ENCODE data around the gene ITGB1BP1.

Gene ITGB1BP1, protein sequence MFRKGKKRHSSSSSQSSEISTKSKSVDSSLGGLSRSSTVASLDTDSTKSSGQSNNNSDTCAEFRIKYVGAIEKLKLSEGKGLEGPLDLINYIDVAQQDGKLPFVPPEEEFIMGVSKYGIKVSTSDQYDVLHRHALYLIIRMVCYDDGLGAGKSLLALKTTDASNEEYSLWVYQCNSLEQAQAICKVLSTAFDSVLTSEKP

GRCh38 chr2:9423100-9423921 is at the start of gene ITGB1BP1, which contains the start of gene CPSF3:
Gene ITGB1BP1 (minus strand): TSS chr2:9423528. CDS start chr2:9418697, 4,831 bp downstream.
Gene CPSF3 (plus strand): TSS chr2:9423654. CDS start chr2:9423774, 120 bp downstream.
- DNase-seq, result peak; percentile 93

- DNase-seq, result no peak
These were observed 49.2 kb upstream of the ITGB1BP1 start for GRCh38 chr2:9472511-9472910.

GRCh38 chr2:9471206-9471605 is 47.9 kb upstream of the ITGB1BP1 start:
- no peak for DNase-seq

DNA sequence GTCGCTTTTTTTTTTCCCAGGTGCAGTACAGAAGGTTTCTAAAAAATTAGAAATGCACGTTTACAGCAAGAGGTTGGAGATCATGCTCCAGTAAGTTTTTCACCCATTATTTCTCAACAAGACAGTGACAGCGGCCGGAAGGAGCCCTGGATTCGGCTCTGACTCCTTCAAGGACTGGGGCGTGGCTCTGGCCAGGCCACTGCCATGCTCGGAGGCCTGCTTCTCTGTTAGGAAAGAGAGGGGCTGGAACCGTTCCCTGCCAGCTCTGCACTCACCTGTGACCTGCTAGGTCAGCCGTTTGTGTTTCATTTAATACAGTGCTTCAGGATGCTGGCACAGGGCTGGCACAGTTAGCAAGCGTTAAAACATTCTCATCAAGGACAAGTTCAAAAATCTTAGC is 44.4 kb upstream of the ITGB1BP1 start:
- DNase-seq, result no peak

GRCh38 chr2:9466147-9466683 is 42.9 kb upstream of the ITGB1BP1 start:
- no peak for DNase-seq

- DNase-seq, result no peak
These were observed 41.8 kb upstream of the ITGB1BP1 start for GRCh38 chr2:9465170-9465569.

GRCh38 chr2:9463698-9464034 is 40.3 kb upstream of the ITGB1BP1 start:
- DNase-seq, result no peak

GRCh38 chr2:9462886-9463697 is 39.8 kb upstream of the ITGB1BP1 start:
- DNase-seq, result peak; percentile 49

DNA sequence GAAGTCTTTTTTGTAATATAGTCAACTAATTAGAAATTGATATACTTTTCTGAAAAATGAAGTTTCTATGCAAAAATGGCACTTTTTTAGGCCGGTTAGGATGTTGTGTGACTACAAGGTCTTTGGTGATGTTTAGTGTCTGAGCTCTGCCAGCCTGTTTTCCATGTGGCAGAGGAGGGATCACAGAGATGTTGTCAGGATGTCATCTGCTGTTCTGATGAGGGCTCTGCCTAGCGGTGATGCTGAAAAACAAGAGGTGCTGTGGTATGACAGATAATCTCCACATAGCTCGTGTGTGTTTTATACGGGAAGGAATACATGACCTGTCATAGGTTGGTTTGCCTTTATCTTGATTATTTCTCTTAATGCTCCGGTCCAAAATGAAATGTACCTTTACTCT is 39.0 kb upstream of the ITGB1BP1 start:
- DNase-seq, result no peak

GRCh38 chr2:9461079-9461478 is 37.8 kb upstream of the ITGB1BP1 start:
- DNase-seq, result no peak

GRCh38 chr2:9460441-9461017 is 37.2 kb upstream of the ITGB1BP1 start:
- DNase-seq, result no peak

DNA sequence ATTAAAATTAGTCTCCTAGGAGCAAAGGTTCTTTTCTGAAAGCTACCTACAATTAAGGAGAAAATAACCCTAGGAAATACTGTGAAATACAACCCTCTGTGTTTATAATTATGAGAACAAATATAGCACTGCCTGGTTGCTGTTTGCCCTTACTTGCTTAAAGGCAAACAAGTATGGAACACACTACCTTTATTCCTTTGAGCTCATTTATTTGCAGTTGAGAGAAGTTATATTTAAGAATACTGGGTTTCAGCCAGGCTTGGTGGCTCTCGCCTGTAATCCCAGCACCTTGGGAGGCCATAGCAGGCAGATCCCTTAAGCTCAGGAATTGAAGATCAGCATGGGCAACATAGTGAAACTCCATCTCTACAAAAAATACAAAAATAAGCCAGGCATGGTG is 27.9 kb upstream of the ITGB1BP1 start:
- no peak for DNase-seq

- no peak for DNase-seq
These were observed 21.8 kb upstream of the ITGB1BP1 start for GRCh38 chr2:9445089-9445488.

GRCh38 chr2:9443526-9443925 is 20.2 kb upstream of the ITGB1BP1 start:
- DNase-seq, result no peak

DNA sequence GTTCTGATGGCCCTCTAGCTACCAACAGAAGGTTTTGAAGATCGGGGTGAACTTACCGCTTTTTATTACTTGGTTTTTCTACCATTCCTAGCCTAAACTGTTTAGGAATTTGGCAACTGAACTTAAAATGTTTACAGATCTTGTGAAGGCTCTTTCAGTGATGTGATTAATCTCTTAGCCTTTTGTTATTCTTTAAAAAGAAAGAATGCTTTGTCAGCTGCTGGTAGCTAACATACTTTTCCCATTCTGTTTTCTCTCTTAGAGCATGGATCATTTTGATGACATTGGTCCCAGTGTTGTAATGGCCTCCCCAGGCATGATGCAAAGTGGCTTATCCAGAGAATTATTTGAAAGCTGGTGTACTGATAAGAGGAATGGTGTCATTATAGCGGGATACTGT is 18.2 kb upstream of the ITGB1BP1 start:
- DNase-seq, result no peak

DNA sequence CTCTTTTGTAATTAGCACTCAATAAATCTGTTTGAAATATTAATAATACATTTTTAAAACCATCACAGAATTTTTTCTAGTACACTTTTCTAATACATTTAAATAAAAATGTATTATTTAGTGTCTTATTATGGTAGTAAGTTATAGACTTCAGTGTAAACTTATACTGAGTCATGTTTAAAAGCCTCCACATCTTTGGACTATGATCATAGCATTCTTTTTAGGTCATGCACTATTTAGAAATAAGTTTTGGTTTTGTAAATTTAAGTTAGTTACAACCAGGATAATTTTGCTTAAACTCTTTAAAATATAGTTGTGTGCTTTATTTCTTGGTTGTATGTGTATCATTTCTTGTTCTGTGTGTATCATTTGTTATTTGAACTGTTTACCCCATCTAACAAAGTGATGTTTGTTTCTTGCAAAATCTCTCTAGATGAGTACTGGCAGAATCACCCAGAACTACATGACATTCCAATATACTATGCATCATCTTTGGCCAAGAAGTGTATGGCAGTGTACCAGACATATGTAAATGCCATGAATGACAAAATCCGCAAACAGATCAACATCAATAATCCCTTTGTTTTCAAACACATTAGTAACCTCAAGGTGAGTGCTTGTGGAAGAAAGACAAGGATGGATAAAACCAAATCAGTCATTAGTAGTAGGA is 16.9 kb upstream of the ITGB1BP1 start:
- no peak for DNase-seq

DNA sequence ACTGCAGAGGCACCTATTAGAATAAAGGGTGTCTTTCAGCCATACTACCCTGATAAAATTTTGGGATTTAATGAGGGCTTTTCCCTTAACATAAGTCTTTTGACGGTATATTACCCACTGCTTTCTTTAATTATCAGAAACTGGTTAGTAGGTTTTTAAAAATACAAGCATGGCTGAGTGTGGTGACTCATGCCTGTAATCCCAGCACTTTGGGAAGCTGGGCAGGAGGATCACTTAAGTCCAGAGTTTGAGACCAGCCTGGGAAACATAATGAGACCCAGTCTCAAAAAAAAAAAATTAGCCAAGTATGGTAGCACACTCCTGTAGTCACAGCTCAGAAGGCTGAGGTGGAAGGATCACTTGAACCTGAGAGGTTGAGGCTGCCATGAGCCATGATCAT is 16.2 kb upstream of the ITGB1BP1 start:
- DNase-seq, result no peak

DNA sequence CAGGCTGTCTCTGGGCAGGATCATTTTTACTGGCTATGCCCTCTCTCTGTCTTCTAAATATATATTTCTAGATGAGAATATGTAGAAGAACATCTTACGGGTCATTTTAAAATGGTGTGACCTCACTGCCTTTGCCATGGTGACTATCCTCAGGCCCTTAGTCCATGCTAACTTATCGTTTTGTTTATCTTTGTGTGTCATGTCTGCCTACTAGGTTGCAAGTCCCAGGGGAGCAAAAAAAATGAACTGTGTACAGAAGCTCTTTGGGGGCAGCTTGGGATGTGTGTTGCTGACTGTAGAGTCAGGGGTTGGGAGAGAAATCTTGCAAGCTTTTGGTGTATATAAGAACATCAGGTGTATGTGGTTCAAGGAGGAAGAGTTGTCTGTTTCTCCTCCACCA is 11.2 kb upstream of the ITGB1BP1 start:
- DNase-seq, result no peak

DNA sequence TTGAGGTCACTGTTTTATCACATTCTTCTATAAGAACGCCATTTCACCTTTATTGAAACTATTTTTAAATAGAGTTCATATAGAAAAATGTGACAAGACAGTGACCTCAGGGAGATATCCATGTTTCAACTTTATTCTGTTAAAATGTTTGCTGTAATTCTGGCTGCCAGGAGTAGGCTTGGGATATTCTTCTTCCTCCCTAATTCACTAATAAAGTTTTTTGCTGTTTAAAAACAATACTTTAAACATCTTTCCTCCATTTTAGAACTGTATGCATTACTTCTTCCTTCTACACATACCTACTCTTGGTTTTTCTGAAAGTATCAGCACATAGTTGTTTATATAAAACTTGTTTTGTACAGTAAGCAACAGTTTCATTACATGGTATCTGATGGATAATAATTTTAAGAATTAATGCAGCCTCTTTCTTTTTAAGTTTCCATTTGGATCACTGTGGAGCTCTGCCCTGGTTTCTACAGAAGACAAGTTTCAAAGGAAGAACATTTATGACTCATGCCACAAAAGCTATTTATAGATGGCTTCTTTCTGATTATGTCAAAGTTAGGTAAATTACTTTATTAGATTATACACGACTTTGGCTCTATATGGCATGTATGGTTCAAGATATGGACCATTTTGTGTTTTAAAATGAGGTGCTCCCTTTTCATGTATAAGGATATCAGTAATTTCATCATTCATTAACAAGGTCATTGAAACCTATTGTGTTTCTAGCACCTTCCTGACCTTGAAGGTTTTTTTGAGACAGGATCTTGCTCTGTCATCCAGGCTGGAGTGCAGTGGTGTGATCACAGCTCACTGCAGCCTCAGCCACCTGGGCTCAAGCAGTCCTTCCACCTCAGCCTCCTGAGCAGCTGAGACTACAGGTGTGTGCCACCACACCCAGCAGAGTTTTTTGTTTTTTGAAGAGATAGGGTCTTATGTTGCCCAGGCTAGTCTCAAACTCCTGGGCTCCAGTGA is 7.3 kb upstream of the ITGB1BP1 start:
- DNase-seq, result no peak

DNA sequence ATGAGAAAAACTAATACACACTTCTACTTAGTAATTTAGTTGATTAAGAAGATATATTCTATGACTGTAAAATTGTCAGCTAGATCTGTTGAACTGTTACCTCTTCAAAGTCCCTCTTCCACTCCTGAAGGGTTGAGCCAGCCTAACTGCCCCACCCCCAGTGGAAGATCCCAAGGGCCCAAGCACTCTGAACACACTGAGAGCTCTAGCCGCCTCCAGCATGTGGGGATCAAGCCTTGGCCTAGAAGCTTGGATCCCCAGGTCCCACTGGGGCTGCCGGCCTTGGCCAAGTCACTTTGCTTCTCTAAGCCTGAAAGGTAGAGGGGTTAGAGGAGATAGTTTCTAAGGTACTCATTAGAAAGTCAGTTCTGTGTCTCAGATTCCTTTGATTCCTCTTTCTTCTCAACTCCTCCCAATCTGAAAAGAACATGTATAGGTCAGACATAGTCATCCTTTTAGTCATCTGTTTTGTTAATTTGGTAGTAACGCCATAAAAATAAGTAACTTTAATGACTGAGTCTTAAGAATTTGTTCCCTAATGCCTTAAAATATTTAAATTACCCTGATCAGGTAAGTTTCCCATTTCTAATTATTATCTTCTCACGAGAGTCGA is 5.7 kb upstream of the ITGB1BP1 start:
- DNase-seq, result no peak
